SH-SY5Y (cell line): ENCODE measurements around the gene MYH9.

Experiments used
- GATA2 ChIP-seq: IDR thresholded peaks from 2 replicates; pipeline ENCODE4 v1.6.1; 2011; ENCODE audit warnings: mild to moderate bottlenecking, low read depth, low read length
- GATA3 ChIP-seq: IDR thresholded peaks from 2 replicates; pipeline ENCODE4 v1.6.1; 2011; ENCODE audit warnings: low read depth, mild to moderate bottlenecking, low read length, moderate library complexity

The MYH9 gene

GRCh38 chr22:36383110-36383581 lies 4.6 kb downstream of the MYH9 start:
- TF ChIP-seq GATA2 (no peak), GATA3 (no peak)

DNA sequence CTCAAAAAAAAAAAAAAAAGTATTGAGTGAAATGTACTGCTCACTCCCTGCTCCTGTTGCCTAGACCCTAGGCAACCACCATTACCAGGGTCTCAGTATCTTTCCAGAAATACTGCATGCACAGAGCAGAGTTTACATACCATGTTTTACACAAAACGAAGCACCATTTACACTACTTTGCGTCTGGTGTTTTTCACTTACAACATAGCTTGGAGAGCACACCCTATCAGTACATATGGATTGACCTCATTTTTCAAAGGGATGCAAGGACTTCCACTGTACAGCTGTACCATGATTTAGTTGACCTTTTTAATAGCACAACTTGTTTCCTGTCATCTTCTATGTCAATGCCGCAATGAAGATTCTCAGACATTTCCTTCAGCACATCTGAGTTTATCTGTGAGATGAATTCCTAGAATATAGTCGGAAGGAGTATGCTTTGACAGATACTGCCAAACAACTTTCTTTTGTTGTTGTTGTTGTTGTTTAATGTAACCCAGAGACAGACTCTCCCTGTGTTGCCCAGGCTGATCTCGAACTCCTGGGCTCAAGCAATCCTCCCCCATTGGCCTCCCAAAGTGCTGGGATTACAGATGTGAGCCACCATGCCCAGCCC lies 6.1 kb downstream of the MYH9 start:
- TF ChIP-seq GATA2 (no peak), GATA3 (no peak)

- TF ChIP-seq GATA2 (no peak), GATA3 (no peak)
Observed at GRCh38 chr22:36379593-36380361, 8.0 kb downstream of the MYH9 start.

GRCh38 chr22:36378869-36379217 lies 8.9 kb downstream of the MYH9 start:
- no peak for TF ChIP-seq GATA3
- no peak for TF ChIP-seq GATA2

GRCh38 chr22:36378080-36378868 lies 9.5 kb downstream of the MYH9 start:
- TF ChIP-seq GATA2 = no peak

DNA sequence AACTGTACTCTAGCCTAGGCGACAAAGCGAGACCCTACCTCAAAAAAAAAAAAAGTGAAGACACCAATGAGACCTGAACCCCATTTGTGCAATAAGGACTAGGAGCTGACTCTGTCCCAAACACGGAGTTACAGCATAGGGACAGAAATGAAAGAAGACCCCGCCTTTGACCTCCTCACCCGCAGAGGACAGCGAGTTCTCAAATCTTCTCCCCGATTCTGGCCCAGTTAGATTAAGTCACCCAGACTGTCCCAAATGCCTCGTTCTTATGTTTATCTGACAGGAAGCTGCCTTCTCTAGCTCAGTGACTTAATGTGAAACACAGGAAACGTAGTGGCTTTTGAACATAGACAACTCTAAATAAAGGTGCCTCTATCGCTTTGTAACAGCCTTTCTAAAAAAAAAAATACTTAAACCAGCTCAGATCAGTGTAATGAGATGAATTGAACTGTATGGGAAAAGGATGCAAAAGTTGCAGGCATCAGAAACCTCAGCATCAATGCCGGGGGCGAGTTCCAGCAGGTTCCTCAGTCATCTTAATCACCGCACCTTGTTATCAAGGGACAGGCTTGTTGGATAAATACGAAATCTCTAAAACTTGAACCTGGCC lies 10.6 kb downstream of the MYH9 start:
- TF ChIP-seq GATA3 = no peak
- TF ChIP-seq GATA2 = no peak

GRCh38 chr22:36376265-36376664 lies 11.5 kb downstream of the MYH9 start:
- no peak for TF ChIP-seq GATA2
- no peak for TF ChIP-seq GATA3

DNA sequence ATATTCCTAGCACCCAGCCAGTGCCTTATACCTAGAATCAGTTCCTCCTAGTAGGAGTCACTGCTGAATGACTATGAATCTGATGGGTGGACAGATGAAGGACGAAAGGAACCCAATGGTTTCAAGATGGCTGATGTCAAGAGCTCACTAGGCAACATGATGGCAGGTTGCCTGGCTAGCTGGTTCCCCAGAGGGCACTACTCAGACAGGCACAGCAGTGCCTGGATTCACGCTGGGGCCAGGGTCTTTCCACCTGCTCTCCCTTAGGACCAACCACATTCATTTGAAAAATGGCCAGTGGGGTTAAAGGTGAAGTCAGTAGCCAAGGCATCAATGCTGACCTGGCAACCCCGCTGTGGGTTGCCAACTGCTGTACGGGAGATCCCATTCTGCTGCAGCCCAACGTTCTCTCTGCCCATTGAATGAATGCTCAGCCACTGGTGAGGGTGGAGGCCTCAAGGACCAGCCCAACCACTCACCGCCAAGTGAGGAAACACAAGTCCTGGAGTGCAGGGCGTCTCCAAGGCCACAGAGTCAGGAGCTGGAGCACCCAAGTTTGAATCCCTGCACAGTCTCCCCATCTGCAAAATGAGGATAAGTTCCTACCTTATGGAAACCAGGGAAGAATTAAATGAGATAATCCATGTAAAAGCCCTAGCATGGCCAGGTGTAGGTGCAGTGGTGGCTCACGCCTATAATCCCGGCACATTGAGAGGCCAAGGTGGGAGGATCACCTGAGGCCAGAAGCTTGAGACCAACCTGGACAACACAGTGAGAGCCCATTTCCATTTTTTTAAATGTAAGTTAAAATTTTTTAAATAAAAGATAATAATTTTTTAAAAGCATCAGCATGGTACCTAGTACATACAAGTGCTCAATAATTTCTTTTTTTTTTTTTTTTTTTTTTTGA lies 12.4 kb downstream of the MYH9 start:
- no peak for TF ChIP-seq GATA3
- TF ChIP-seq GATA2 = no peak

GRCh38 chr22:36374603-36375024 lies 13.2 kb downstream of the MYH9 start:
- no peak for TF ChIP-seq GATA3
- no peak for TF ChIP-seq GATA2

- TF ChIP-seq GATA2 (no peak), GATA3 (no peak)
Observed at GRCh38 chr22:36373258-36373579, 14.5 kb downstream of the MYH9 start.

- TF ChIP-seq GATA3 (no peak), GATA2 (no peak)
Observed at GRCh38 chr22:36371920-36372319, 15.8 kb downstream of the MYH9 start.

DNA sequence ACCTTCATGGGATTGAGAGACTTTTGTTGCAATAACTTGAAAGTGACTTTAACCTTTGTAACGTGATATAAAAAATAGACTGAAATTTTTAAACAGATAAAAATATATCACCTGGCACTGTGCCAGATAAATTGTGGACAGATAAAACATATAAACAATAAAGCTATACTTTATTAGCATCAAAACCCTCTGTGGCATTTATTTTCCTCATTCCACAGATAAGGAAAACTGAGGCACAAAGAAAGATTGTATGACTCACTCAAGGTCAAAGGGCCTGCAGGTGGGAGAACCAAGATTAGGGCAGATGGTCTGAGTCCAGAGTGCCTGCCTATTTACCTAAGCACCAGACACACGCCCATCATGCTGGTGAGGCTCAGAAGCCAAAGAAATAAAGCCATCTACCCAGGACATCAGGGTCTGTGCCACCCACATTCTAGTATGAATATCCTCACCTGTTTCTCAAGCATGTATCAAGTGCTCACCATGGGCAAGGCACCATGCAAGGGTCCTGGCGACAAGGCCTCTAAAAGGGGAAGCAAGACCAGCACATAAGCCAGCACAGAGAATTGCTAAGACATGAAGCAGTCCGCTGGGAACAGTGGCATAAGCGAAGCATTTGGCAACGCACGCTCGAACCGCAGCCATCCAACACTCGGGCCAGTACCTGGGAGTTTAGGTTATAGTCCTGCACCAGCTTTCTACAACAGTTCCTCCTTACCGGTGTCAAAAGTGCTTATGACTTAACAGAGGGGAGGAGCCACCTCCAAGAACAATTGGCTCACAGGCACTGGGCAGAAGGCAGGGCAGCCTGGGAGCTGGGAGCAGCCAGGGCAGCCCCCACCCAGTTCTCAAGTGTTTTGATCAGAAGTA lies 17.6 kb downstream of the MYH9 start:
- TF ChIP-seq GATA3 (no peak), GATA2 (no peak)
